HEK293 (cell line): ENCODE results near the gene FLYWCH1.

Experiments used
- CTCF ChIA-PET: fragments of 350-600 bp; formaldehyde crosslinking; extraction: SDS; loops from one replicate; lab custom pipeline; 2021; ENCODE audit warnings: antibody characterized with exemption; lab: Yijun Ruan, JAX
- POLR2A ChIA-PET: fragments of 300-600 bp; formaldehyde crosslinking; extraction: SDS; loops from one replicate; lab custom pipeline; 2020; ENCODE audit warnings: antibody characterized with exemption, inconsistent platforms; lab: Yijun Ruan, JAX
- H3K27ac ChIP-seq: fragments of 200-500 bp; sonication (Bioruptor generic); 2 replicates; pipeline ENCODE4 v1.5.1; 2014; ENCODE audit warnings: low read depth, low read length, control low read depth, inconsistent platforms; ENCODE audit errors: extremely low read depth
- H3K36me3 ChIP-seq, 2 experiments: fragments of 200-500 bp in 1 of 2; sonication (Bioruptor generic) in 1 of 2; 1 replicate in 1 of 2; 2 replicates in 1 of 2; pipeline ENCODE4 v1.5.1; 2014 to 2017; ENCODE audit warnings: inconsistent platforms in 2 of 2, low read length in 2 of 2; ENCODE audit not compliant: control insufficient read depth in 2 of 2, insufficient read depth in 1 of 2
- H3K4me1 ChIP-seq: fragments of 200-500 bp; sonication (Bioruptor generic); 2 replicates; pipeline ENCODE4 v1.5.1; 2014; ENCODE audit warnings: mild to moderate bottlenecking, low read length, inconsistent platforms; ENCODE audit not compliant: control insufficient read depth, insufficient read depth
- H3K4me3 ChIP-seq: 2 replicates; pipeline ENCODE4 v1.5.1; 2011; ENCODE audit warnings: low read depth, mild to moderate bottlenecking, control low read depth, low read length, moderate library complexity
- H3K9me3 ChIP-seq: fragments of 200-500 bp; sonication (Bioruptor generic); 2 replicates; pipeline ENCODE4 v1.5.1; 2014; ENCODE audit warnings: low read depth, low read length, inconsistent platforms; ENCODE audit not compliant: control insufficient read depth, insufficient read depth
- OSR2 ChIP-seq: fragments of 450-650 bp; formaldehyde crosslinking; IDR thresholded peaks from 2 replicates; pipeline ENCODE4 v1.5.1; 2016; ENCODE audit warnings: missing biosample characterization, missing genetic modification characterization
- SETDB1 ChIP-seq: IDR thresholded peaks from one replicate; pipeline ENCODE4 v1.6.1; 2017; ENCODE audit warnings: mild to moderate bottlenecking, low read length, moderate library complexity, mixed read lengths; ENCODE audit not compliant: insufficient read length
- ZNF175 ChIP-seq: fragments of 450-650 bp; formaldehyde crosslinking; IDR thresholded peaks from 2 replicates; pipeline ENCODE4 v1.5.1; 2016; ENCODE audit warnings: missing biosample characterization, missing genetic modification characterization
- ZNF274 ChIP-seq, 2 experiments: fragments of 200-500 bp in 1 of 2; fragments of 450-650 bp in 1 of 2; sonication (Bioruptor generic) in 1 of 2; formaldehyde crosslinking in 1 of 2; IDR thresholded peaks; 2 replicates each; pipeline versions ENCODE4 v1.5.1 to v1.6.1; 2014 to 2016; ENCODE audit warnings: borderline replicate concordance in 1 of 2, inconsistent platforms in 1 of 2, low read length in 1 of 2, missing biosample characterization in 1 of 2, missing genetic modification characterization in 1 of 2
- ZNF423 ChIP-seq: fragments of 450-650 bp; formaldehyde crosslinking; IDR thresholded peaks from 2 replicates; pipeline ENCODE4 v1.5.1; 2016; ENCODE audit warnings: missing biosample characterization, missing genetic modification characterization
- ZNF610 ChIP-seq: fragments of 450-650 bp; formaldehyde crosslinking; IDR thresholded peaks from 2 replicates; pipeline ENCODE4 v1.5.1; 2016; ENCODE audit warnings: missing biosample characterization, missing genetic modification characterization, borderline replicate concordance
- ZNF791 ChIP-seq: fragments of 450-650 bp; formaldehyde crosslinking; IDR thresholded peaks from 2 replicates; pipeline ENCODE4 v1.5.1; 2016; ENCODE audit warnings: missing biosample characterization, missing genetic modification characterization
- TF ChIP-seq, protein P1 (sequence below): fragments of 450-650 bp; formaldehyde crosslinking; IDR thresholded peaks from 2 replicates; pipeline ENCODE4 v1.5.1; 2016; ENCODE audit warnings: missing biosample characterization, missing genetic modification characterization, low read depth
- TF ChIP-seq, protein P2 (sequence below): fragments of 450-650 bp; formaldehyde crosslinking; IDR thresholded peaks from 2 replicates; pipeline ENCODE4 v1.5.1; 2016; ENCODE audit warnings: missing biosample characterization, missing genetic modification characterization
- TF ChIP-seq, protein P3 (sequence below): fragments of 450-650 bp; formaldehyde crosslinking; IDR thresholded peaks from 2 replicates; pipeline ENCODE4 v1.5.1; 2016; ENCODE audit warnings: missing biosample characterization, missing genetic modification characterization
- TF ChIP-seq, protein P4 (sequence below): fragments of 450-650 bp; formaldehyde crosslinking; IDR thresholded peaks from 2 replicates; pipeline ENCODE4 v1.5.1; 2016; ENCODE audit warnings: missing biosample characterization, missing genetic modification characterization
- TF ChIP-seq, protein P5 (sequence below): fragments of 450-650 bp; formaldehyde crosslinking; IDR thresholded peaks from 2 replicates; pipeline ENCODE4 v1.5.1; 2017; ENCODE audit warnings: missing biosample characterization, missing genetic modification characterization
- TF ChIP-seq, protein P6 (sequence below): fragments of 450-650 bp; formaldehyde crosslinking; IDR thresholded peaks from 2 replicates; pipeline ENCODE4 v1.5.1; 2016; ENCODE audit warnings: missing biosample characterization, missing genetic modification characterization

The FLYWCH1 gene

DNA sequence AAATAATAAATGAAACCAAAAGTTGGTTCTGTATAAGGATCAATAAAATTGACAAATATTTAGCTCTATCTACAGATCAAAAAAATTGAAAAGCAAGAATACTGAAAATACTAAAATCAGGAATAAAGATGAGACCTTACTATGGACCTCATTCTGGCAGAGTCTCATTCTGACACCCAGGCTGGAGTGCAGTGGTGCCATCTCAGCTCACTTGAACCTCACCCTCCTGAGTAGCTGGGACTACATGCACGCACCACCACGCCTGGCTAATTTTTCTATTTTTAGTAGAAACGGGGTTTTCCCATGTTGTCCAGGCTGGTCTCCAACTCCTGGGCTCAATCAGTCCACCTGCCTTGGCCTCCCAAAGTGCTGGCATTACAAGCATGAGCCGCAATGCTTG, 30.3 kb downstream of the FLYWCH1 start:
- Histone ChIP-seq H3K4me3 (no peak overlapping the region), H3K4me1 (no peaks in the 10 kb centered on the region), H3K27ac (no peak overlapping the region), H3K36me3 (peaks cover 11 to 68% of the 10 kb centered on the region in 2 experiments; a peak in 2 of 3 replicates), H3K9me3 (no peaks in the 10 kb centered on the region)
- TF ChIP-seq ZNF274 (IDR thresholded peaks at IDR 0.05; ENCODE audit: low read length) (no peak), ZNF274 (tag by site-specific recombination; IDR thresholded peaks at IDR 0.05; ENCODE audit: borderline replicate concordance) (no peak), ZNF610 (tag by site-specific recombination) (no peak), ZNF175 (no peak), SETDB1 (no peak), ZNF791 (tag by site-specific recombination) (no peak), ZNF423 (tag by site-specific recombination) (no peak), OSR2 (tag by site-specific recombination) (no peak)
- TF ChIP-seq, protein P1, sequence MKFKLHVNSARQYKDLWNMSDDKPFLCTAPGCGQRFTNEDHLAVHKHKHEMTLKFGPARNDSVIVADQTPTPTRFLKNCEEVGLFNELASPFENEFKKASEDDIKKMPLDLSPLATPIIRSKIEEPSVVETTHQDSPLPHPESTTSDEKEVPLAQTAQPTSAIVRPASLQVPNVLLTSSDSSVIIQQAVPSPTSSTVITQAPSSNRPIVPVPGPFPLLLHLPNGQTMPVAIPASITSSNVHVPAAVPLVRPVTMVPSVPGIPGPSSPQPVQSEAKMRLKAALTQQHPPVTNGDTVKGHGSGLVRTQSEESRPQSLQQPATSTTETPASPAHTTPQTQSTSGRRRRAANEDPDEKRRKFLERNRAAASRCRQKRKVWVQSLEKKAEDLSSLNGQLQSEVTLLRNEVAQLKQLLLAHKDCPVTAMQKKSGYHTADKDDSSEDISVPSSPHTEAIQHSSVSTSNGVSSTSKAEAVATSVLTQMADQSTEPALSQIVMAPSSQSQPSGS (tag by site-specific recombination): no peak
- TF ChIP-seq, protein P2, sequence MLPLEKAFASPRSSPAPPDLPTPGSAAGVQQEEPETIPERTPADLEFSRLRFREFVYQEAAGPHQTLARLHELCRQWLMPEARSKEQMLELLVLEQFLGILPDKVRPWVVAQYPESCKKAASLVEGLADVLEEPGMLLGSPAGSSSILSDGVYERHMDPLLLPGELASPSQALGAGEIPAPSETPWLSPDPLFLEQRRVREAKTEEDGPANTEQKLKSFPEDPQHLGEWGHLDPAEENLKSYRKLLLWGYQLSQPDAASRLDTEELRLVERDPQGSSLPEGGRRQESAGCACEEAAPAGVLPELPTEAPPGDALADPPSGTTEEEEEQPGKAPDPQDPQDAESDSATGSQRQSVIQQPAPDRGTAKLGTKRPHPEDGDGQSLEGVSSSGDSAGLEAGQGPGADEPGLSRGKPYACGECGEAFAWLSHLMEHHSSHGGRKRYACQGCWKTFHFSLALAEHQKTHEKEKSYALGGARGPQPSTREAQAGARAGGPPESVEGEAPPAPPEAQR (tag by site-specific recombination): no peak
- TF ChIP-seq, protein P3, sequence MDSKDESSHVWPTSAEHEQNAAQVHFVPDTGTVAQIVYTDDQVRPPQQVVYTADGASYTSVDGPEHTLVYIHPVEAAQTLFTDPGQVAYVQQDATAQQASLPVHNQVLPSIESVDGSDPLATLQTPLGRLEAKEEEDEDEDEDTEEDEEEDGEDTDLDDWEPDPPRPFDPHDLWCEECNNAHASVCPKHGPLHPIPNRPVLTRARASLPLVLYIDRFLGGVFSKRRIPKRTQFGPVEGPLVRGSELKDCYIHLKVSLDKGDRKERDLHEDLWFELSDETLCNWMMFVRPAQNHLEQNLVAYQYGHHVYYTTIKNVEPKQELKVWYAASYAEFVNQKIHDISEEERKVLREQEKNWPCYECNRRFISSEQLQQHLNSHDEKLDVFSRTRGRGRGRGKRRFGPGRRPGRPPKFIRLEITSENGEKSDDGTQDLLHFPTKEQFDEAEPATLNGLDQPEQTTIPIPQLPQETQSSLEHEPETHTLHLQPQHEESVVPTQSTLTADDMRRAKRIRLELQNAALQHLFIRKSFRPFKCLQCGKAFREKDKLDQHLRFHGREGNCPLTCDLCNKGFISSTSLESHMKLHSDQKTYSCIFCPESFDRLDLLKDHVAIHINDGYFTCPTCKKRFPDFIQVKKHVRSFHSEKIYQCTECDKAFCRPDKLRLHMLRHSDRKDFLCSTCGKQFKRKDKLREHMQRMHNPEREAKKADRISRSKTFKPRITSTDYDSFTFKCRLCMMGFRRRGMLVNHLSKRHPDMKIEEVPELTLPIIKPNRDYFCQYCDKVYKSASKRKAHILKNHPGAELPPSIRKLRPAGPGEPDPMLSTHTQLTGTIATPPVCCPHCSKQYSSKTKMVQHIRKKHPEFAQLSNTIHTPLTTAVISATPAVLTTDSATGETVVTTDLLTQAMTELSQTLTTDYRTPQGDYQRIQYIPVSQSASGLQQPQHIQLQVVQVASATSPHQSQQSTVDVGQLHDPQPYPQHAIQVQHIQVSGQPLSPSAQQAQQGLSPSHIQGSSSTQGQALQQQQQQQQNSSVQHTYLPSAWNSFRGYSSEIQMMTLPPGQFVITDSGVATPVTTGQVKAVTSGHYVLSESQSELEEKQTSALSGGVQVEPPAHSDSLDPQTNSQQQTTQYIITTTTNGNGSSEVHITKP (tag by site-specific recombination): no peak
- TF ChIP-seq, protein P4, sequence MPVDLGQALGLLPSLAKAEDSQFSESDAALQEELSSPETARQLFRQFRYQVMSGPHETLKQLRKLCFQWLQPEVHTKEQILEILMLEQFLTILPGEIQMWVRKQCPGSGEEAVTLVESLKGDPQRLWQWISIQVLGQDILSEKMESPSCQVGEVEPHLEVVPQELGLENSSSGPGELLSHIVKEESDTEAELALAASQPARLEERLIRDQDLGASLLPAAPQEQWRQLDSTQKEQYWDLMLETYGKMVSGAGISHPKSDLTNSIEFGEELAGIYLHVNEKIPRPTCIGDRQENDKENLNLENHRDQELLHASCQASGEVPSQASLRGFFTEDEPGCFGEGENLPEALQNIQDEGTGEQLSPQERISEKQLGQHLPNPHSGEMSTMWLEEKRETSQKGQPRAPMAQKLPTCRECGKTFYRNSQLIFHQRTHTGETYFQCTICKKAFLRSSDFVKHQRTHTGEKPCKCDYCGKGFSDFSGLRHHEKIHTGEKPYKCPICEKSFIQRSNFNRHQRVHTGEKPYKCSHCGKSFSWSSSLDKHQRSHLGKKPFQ (tag by site-specific recombination): no peak
- TF ChIP-seq, protein P5, sequence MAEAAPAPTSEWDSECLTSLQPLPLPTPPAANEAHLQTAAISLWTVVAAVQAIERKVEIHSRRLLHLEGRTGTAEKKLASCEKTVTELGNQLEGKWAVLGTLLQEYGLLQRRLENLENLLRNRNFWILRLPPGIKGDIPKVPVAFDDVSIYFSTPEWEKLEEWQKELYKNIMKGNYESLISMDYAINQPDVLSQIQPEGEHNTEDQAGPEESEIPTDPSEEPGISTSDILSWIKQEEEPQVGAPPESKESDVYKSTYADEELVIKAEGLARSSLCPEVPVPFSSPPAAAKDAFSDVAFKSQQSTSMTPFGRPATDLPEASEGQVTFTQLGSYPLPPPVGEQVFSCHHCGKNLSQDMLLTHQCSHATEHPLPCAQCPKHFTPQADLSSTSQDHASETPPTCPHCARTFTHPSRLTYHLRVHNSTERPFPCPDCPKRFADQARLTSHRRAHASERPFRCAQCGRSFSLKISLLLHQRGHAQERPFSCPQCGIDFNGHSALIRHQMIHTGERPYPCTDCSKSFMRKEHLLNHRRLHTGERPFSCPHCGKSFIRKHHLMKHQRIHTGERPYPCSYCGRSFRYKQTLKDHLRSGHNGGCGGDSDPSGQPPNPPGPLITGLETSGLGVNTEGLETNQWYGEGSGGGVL (tag by site-specific recombination): no peak
- TF ChIP-seq, protein P6, sequence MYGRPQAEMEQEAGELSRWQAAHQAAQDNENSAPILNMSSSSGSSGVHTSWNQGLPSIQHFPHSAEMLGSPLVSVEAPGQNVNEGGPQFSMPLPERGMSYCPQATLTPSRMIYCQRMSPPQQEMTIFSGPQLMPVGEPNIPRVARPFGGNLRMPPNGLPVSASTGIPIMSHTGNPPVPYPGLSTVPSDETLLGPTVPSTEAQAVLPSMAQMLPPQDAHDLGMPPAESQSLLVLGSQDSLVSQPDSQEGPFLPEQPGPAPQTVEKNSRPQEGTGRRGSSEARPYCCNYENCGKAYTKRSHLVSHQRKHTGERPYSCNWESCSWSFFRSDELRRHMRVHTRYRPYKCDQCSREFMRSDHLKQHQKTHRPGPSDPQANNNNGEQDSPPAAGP (tag by site-specific recombination): no peak
- CTCF ChIA-PET: interaction anchor here (0.6 to 2.4 kb wide), 5 partner anchors 15 to 250 kb away, joined by 3 to 15 read pairs (median 3); no protein-coding TSS in a partner anchor
- POLR2A ChIA-PET: interaction anchor here (0.6 kb wide), 1 partner anchor 45 kb away, joined by 4 read pairs; no protein-coding TSS in a partner anchor
